H9 (cell line): ENCODE measurements around the gene CRHR2. TPM values are rescaled to one million over a fixed set of nuclear protein-coding genes. Genes with fewer than 3 reads are reported as not detected.

Experiments
- DNase-seq: peaks from one replicate; pipeline ENCODE4 v3.0.0-alpha.2; 2017
- H2AFZ ChIP-seq: one replicate; pipeline ENCODE4 v1.6.1; 2013; ENCODE audit warnings: mild to moderate bottlenecking, low read length, control low read depth, moderate library complexity
- H2AK5ac ChIP-seq: 2 replicates; pipeline ENCODE4 v1.6.1; 2013; ENCODE audit warnings: low read length, control low read depth, mixed read lengths; ENCODE audit not compliant: insufficient read length
- H2BK120ac ChIP-seq: one replicate; pipeline ENCODE4 v1.6.1; 2013; ENCODE audit warnings: low read depth, mild to moderate bottlenecking, low read length, control low read depth, inconsistent platforms; ENCODE audit not compliant: poor library complexity, severe bottlenecking
- H2BK12ac ChIP-seq: 2 replicates; pipeline ENCODE4 v1.6.1; 2013; ENCODE audit warnings: low read length, control low read depth, mixed read lengths, low read depth; ENCODE audit not compliant: insufficient read length
- H2BK15ac ChIP-seq: 2 replicates; pipeline ENCODE4 v1.6.1; 2013; ENCODE audit warnings: low read depth, low read length, control low read depth
- H2BK20ac ChIP-seq: one replicate; pipeline ENCODE4 v1.6.1; 2013; ENCODE audit warnings: low read depth, mild to moderate bottlenecking, low read length, control low read depth, inconsistent platforms; ENCODE audit not compliant: poor library complexity, severe bottlenecking
- H2BK5ac ChIP-seq: 2 replicates; pipeline ENCODE4 v1.6.1; 2013; ENCODE audit warnings: low read length, control low read depth, mixed read lengths; ENCODE audit not compliant: insufficient read length
- H3K14ac ChIP-seq: 2 replicates; pipeline ENCODE4 v1.6.1; 2013; ENCODE audit warnings: low read length, control low read depth; ENCODE audit not compliant: insufficient read depth
- H3K18ac ChIP-seq: 2 replicates; pipeline ENCODE4 v1.6.1; 2013; ENCODE audit warnings: low read depth, mild to moderate bottlenecking, mixed read lengths, low read length, control low read depth; ENCODE audit not compliant: insufficient read length
- H3K23ac ChIP-seq: 2 replicates; pipeline ENCODE4 v1.6.1; 2013; ENCODE audit warnings: low read length, control low read depth, mixed read lengths, low read depth; ENCODE audit not compliant: insufficient read length
- H3K23me2 ChIP-seq: 2 replicates; pipeline ENCODE4 v1.6.1; 2013; ENCODE audit warnings: low read depth, mild to moderate bottlenecking, mixed read lengths, low read length, control low read depth; ENCODE audit not compliant: insufficient read length, poor library complexity, severe bottlenecking
- H3K27ac ChIP-seq: 2 replicates; pipeline ENCODE4 v1.5.1; 2013; ENCODE audit warnings: low read length, control low read depth, mixed read lengths, low read depth; ENCODE audit not compliant: insufficient read length
- H3K27me3 ChIP-seq: 2 replicates; pipeline ENCODE4 v1.6.1; 2013; ENCODE audit warnings: low read length, control low read depth, inconsistent platforms; ENCODE audit not compliant: insufficient read depth
- H3K4ac ChIP-seq: 2 replicates; pipeline ENCODE4 v1.6.1; 2013; ENCODE audit warnings: low read depth, mild to moderate bottlenecking, control low read depth, inconsistent platforms, low read length, moderate library complexity
- H3K4me1 ChIP-seq: 2 replicates; pipeline ENCODE4 v1.6.1; 2013; ENCODE audit warnings: low read length, control low read depth, inconsistent platforms; ENCODE audit not compliant: insufficient read depth
- H3K4me2 ChIP-seq: 2 replicates; pipeline ENCODE4 v1.6.1; 2013; ENCODE audit warnings: low read length, control low read depth, mixed read lengths; ENCODE audit not compliant: insufficient read length, insufficient read depth
- H3K56ac ChIP-seq: 2 replicates; pipeline ENCODE4 v1.6.1; 2013; ENCODE audit warnings: low read depth, mild to moderate bottlenecking, mixed read lengths, low read length, control low read depth; ENCODE audit not compliant: insufficient read length
- H3K79me1 ChIP-seq: 2 replicates; pipeline ENCODE4 v1.6.1; 2013; ENCODE audit warnings: low read depth, mild to moderate bottlenecking, moderate library complexity, low read length, control low read depth, inconsistent platforms; ENCODE audit not compliant: insufficient read depth, poor library complexity, severe bottlenecking
- H3K79me2 ChIP-seq: 2 replicates; pipeline ENCODE4 v1.6.1; 2013; ENCODE audit warnings: low read length, control low read depth, inconsistent platforms; ENCODE audit not compliant: insufficient read depth
- H3K9ac ChIP-seq: 2 replicates; pipeline ENCODE4 v1.6.1; 2013; ENCODE audit warnings: low read length, control low read depth, mixed read lengths; ENCODE audit not compliant: insufficient read length; ENCODE audit errors: extremely low read depth
- H3K9me3 ChIP-seq: one replicate; pipeline ENCODE4 v1.6.1; 2013; ENCODE audit warnings: low read depth, low read length, inconsistent platforms; ENCODE audit not compliant: control insufficient read depth
- H3T11ph ChIP-seq: one replicate; pipeline ENCODE4 v1.6.1; 2013; ENCODE audit warnings: mild to moderate bottlenecking, low read length, control low read depth, inconsistent platforms
- H4K20me1 ChIP-seq: one replicate; pipeline ENCODE4 v1.6.1; 2013; ENCODE audit not compliant: control insufficient read depth, insufficient read length, insufficient read depth
- H4K5ac ChIP-seq: 2 replicates; pipeline ENCODE4 v1.6.1; 2013; ENCODE audit warnings: low read depth, mild to moderate bottlenecking, mixed read lengths, low read length, control low read depth; ENCODE audit not compliant: insufficient read length
- H4K8ac ChIP-seq: replicated peaks from 2 replicates; pipeline ENCODE4 v1.6.1; 2013; ENCODE audit warnings: low read length, control low read depth, mixed read lengths, low read depth; ENCODE audit not compliant: insufficient read length
- H4K91ac ChIP-seq: 2 replicates; pipeline ENCODE4 v1.6.1; 2013; ENCODE audit warnings: low read depth, mild to moderate bottlenecking, moderate library complexity, mixed read lengths, low read length, control low read depth; ENCODE audit not compliant: insufficient read length
- H3K27ac Mint-ChIP-seq, 3 experiments: 2 replicates in 2 of 3; 3 replicates in 1 of 3; pipeline ENCODE4 v1.8.0; 2020 to 2021; ENCODE audit warnings: mixed read lengths in 3 of 3, mild to moderate bottlenecking in 1 of 3, moderate library complexity in 1 of 3
- H3K27me3 Mint-ChIP-seq: 2 replicates; pipeline ENCODE4 v1.8.0; 2021; ENCODE audit warnings: low read depth, mild to moderate bottlenecking, moderate library complexity, mixed read lengths
- H3K36me3 Mint-ChIP-seq, 3 experiments: 2 replicates in 2 of 3; 3 replicates in 1 of 3; pipeline ENCODE4 v1.8.0; 2020 to 2021; ENCODE audit warnings: low read depth in 3 of 3, mixed read lengths in 3 of 3; ENCODE audit not compliant: insufficient read depth in 1 of 3
- H3K4me1 Mint-ChIP-seq, 2 experiments: 2 replicates each; pipeline ENCODE4 v1.8.0; 2020; ENCODE audit warnings: mixed read lengths in 2 of 2
- H3K4me3 Mint-ChIP-seq, 2 experiments: 2 replicates in 1 of 2; 3 replicates in 1 of 2; pipeline ENCODE4 v1.8.0; 2020 to 2021; ENCODE audit warnings: mild to moderate bottlenecking in 2 of 2, mixed read lengths in 2 of 2, moderate library complexity in 1 of 2
- H3K9me3 Mint-ChIP-seq, 2 experiments: 2 replicates in 1 of 2; 3 replicates in 1 of 2; pipeline ENCODE4 v1.8.0; 2020; ENCODE audit warnings: mild to moderate bottlenecking in 2 of 2, mixed read lengths in 2 of 2, moderate library complexity in 1 of 2
- WGBS: extraction: QIAGEN DNeasy Blood & Tissue Kit; methylation state at CpG from one replicate; pipeline ENCODE4 v1.1.7; 2013; ENCODE audit warnings: missing lambda C conversion rate, low lambda C conversion rate, mixed read lengths; ENCODE audit not compliant: insufficient read length; ENCODE audit errors: extremely low coverage; 5-methylcytosine and 5-hydroxymethylcytosine counted together
- total RNA-seq: library from RNA; stranded (reverse); gene quantifications from 2 replicates; pipeline ENCODE4 v1.2.1, GENCODE V29; 2021
- TF ChIP-seq, protein P1 (sequence below): fragments of 200-600 bp; sonication (generic); conservative IDR thresholded peaks from 3 replicates; pipeline ENCODE4 v1.8.0; 2021; ENCODE audit warnings: antibody characterized with exemption, mild to moderate bottlenecking

CRHR2 gene
- total RNA-seq, 1 experiment from 2014 or later: 0.07 TPM

DNA sequence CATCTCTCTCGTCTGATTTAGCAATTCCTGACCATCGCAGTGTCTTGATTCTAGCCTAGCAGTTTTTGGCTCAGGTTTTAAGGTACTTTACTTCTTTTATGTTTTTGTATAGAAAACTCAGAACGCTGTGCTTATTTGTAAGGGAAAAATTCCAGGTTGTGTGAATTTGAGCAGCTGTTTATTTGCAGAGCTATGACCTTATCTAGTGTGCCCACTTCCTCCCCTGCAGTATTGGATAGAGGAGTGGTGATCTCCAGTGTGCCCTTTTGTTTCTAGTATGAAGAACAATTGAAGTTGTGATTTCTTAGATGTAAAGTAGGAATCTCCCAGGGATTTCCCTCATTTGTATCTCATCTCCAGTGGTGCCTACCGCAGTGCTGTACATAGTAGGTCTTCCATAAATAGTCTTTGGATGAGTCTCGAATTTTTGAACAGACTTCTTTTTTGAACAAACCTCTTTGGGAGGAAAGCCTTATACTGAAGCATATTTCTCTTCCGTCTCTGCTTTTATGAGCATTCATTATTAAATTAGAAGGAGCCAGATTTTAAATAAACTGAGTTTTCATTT lies 47.5 kb downstream of the CRHR2 start:
- no peaks in the 10 kb centered on the region for H3K4me1 ChIP-seq
- no peak overlapping the region for H4K8ac ChIP-seq
- H3K23ac ChIP-seq: no peak overlapping the region
- no peak overlapping the region for H3K4me2 ChIP-seq
- no peak overlapping the region for H3K4me3 Mint-ChIP-seq
- H3T11ph ChIP-seq: no peak overlapping the region
- H3K4ac ChIP-seq: no peak overlapping the region
- H3K27ac ChIP-seq: no peak overlapping the region
- no peak overlapping the region for H3K27ac Mint-ChIP-seq
- peaks cover 51 to 70% (median 53%) of the 10 kb centered on the region in 3 experiments for H3K36me3 Mint-ChIP-seq
- H3K9me3 Mint-ChIP-seq: no peaks in the 10 kb centered on the region; a peak in 1 of 5 replicates
- H3K9ac ChIP-seq: no peak overlapping the region
- DNase-seq: no peak
- no CpG with 5 or more reads among the region's 6 CpGs for WGBS
- H3K79me1 ChIP-seq: no peaks in the 10 kb centered on the region
- H3K27me3 ChIP-seq: no peaks in the 10 kb centered on the region
- no peaks in the 10 kb centered on the region for H3K79me2 ChIP-seq
- H2BK120ac ChIP-seq: no peak overlapping the region
- no peaks in the 10 kb centered on the region for H4K20me1 ChIP-seq
- no peaks in the 10 kb centered on the region for H3K9me3 ChIP-seq
- H3K27me3 Mint-ChIP-seq: no peaks in the 10 kb centered on the region
- no peak overlapping the region for H4K91ac ChIP-seq
- no peak overlapping the region for H2AK5ac ChIP-seq
- H2BK20ac ChIP-seq: no peak overlapping the region
- no peak overlapping the region for H4K5ac ChIP-seq
- no peaks in the 10 kb centered on the region for H3K4me1 Mint-ChIP-seq
- H3K18ac ChIP-seq: no peak overlapping the region
- H2BK12ac ChIP-seq: no peak overlapping the region
- TF ChIP-seq, protein P1, sequence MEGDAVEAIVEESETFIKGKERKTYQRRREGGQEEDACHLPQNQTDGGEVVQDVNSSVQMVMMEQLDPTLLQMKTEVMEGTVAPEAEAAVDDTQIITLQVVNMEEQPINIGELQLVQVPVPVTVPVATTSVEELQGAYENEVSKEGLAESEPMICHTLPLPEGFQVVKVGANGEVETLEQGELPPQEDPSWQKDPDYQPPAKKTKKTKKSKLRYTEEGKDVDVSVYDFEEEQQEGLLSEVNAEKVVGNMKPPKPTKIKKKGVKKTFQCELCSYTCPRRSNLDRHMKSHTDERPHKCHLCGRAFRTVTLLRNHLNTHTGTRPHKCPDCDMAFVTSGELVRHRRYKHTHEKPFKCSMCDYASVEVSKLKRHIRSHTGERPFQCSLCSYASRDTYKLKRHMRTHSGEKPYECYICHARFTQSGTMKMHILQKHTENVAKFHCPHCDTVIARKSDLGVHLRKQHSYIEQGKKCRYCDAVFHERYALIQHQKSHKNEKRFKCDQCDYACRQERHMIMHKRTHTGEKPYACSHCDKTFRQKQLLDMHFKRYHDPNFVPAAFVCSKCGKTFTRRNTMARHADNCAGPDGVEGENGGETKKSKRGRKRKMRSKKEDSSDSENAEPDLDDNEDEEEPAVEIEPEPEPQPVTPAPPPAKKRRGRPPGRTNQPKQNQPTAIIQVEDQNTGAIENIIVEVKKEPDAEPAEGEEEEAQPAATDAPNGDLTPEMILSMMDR: no peak
- no peak overlapping the region for H3K14ac ChIP-seq
- no peaks in the 10 kb centered on the region for H3K23me2 ChIP-seq
- no peak overlapping the region for H2AFZ ChIP-seq
- no peak overlapping the region for H3K56ac ChIP-seq
- no peak overlapping the region for H2BK5ac ChIP-seq
- no peak overlapping the region for H2BK15ac ChIP-seq
